Activated CD4-positive, alpha-beta T cell treated with anti-CD3 and anti-CD28 coated beads, Interleukin-2, amount 10 ng/mL, durations not matched to agents 7 days and 5 days (primary cell): ENCODE data around the gene LRRC1. TPM values are rescaled to one million over a fixed set of nuclear protein-coding genes. Genes with fewer than 3 reads are reported as not detected.
"Not testable (repeated sequence)": the region's sequence is repeated elsewhere in the genome, so short reads cannot be mapped to it uniquely, and the experiment has no call there.

ENCODE experiments used
- CTCF ChIA-PET: fragments of 350-600 bp; sonication (Branson Sonifier 250); formaldehyde crosslinking; loops from one replicate; lab custom pipeline; 2021; ENCODE audit warnings: antibody characterized with exemption; lab: Charles Lee
- POLR2A ChIA-PET: fragments of 350-600 bp; sonication (Branson Sonifier 250); formaldehyde crosslinking; loops from one replicate; lab custom pipeline; 2021; ENCODE audit warnings: antibody characterized with exemption; lab: Charles Lee
- DNase-seq: peaks from one replicate; pipeline ENCODE4 v3.0.0-alpha.2; 2020
- H3K27ac Mint-ChIP-seq: one replicate; pipeline ENCODE4 v1.8.0; 2021; ENCODE audit warnings: mild to moderate bottlenecking, moderate library complexity, mixed read lengths
- H3K27me3 Mint-ChIP-seq: one replicate; pipeline ENCODE4 v1.8.0; 2021; ENCODE audit warnings: mixed read lengths
- H3K36me3 Mint-ChIP-seq: one replicate; pipeline ENCODE4 v1.8.0; 2021; ENCODE audit warnings: low read depth, mixed read lengths
- H3K4me1 Mint-ChIP-seq: one replicate; pipeline ENCODE4 v1.8.0; 2021; ENCODE audit warnings: mixed read lengths
- H3K4me3 Mint-ChIP-seq: one replicate; pipeline ENCODE4 v1.8.0; 2021; ENCODE audit warnings: mild to moderate bottlenecking, moderate library complexity, mixed read lengths
- H3K9me3 Mint-ChIP-seq: one replicate; pipeline ENCODE4 v1.8.0; 2021; ENCODE audit warnings: mixed read lengths
- total RNA-seq, 2 experiments: library from RNA; stranded (reverse); gene quantifications; one replicate each; pipeline ENCODE4 v1.2.3, GENCODE V29; 2021

The LRRC1 gene
- total RNA-seq, 2 experiments from 2014 or later: 3.6 to 3.7 TPM

- Mint-ChIP-seq H3K4me3 (no peak overlapping the region), H3K9me3 (peaks cover under 1% of the 10 kb centered on the region), H3K36me3 (no peaks in the 10 kb centered on the region), H3K27me3 (peaks cover 3% of the 10 kb centered on the region), H3K27ac (no peak overlapping the region), H3K4me1 (no peaks in the 10 kb centered on the region)
- no peak for DNase-seq
- ChIA-PET POLR2A (no interaction called here), CTCF (no interaction called here)
Observed at GRCh38 chr6:53768636-53769035, 26.2 kb upstream of the LRRC1 start.

GRCh38 chr6:53770780-53771249 lies 24.0 kb upstream of the LRRC1 start:
- ChIA-PET POLR2A (no interaction called here), CTCF (interaction anchor here (1.1 to 1.2 kb wide), 3 partner anchors 13 to 39 kb away, joined by 3 read pairs; no protein-coding TSS in a partner anchor)
- H3K27ac Mint-ChIP-seq: no peak overlapping the region
- DNase-seq: no peak
- H3K36me3 Mint-ChIP-seq: no peaks in the 10 kb centered on the region
- no peaks in the 10 kb centered on the region for H3K4me1 Mint-ChIP-seq
- H3K9me3 Mint-ChIP-seq: peaks cover 2% of the 10 kb centered on the region
- H3K27me3 Mint-ChIP-seq: peaks cover 3% of the 10 kb centered on the region
- H3K4me3 Mint-ChIP-seq: no peak overlapping the region

- Mint-ChIP-seq H3K4me3 (no peak overlapping the region), H3K27ac (no peak overlapping the region), H3K27me3 (peaks cover 2% of the 10 kb centered on the region), H3K4me1 (no peaks in the 10 kb centered on the region), H3K9me3 (peaks cover 2% of the 10 kb centered on the region), H3K36me3 (no peaks in the 10 kb centered on the region)
- no peak for DNase-seq
- ChIA-PET CTCF (interaction anchor here (1.1 kb wide), 1 partner anchor 40 kb away, joined by 3 read pairs; no protein-coding TSS in a partner anchor), POLR2A (interaction anchor here (0.6 kb wide), 1 partner anchor 1161 kb away, joined by 4 read pairs; no protein-coding TSS in a partner anchor)
Observed at GRCh38 chr6:53771785-53772624, 22.8 kb upstream of the LRRC1 start.

- H3K27me3 Mint-ChIP-seq: peaks cover 2% of the 10 kb centered on the region
- H3K27ac Mint-ChIP-seq: no peak overlapping the region
- no peak overlapping the region for H3K4me3 Mint-ChIP-seq
- CTCF ChIA-PET: no interaction called here
- H3K36me3 Mint-ChIP-seq: no peaks in the 10 kb centered on the region
- H3K4me1 Mint-ChIP-seq: no peaks in the 10 kb centered on the region
- POLR2A ChIA-PET: no interaction called here
- DNase-seq: no peak
- H3K9me3 Mint-ChIP-seq: peaks cover 2% of the 10 kb centered on the region
Observed at GRCh38 chr6:53773044-53773696, 21.6 kb upstream of the LRRC1 start.

- CTCF ChIA-PET, H3K4me1 Mint-ChIP-seq, H3K36me3 Mint-ChIP-seq, POLR2A ChIA-PET, H3K9me3 Mint-ChIP-seq, H3K27me3 Mint-ChIP-seq, H3K27ac Mint-ChIP-seq, H3K4me3 Mint-ChIP-seq, DNase-seq: not testable (repeated sequence)
Observed at GRCh38 chr6:53776152-53776551, 18.7 kb upstream of the LRRC1 start.

- H3K4me3 Mint-ChIP-seq, DNase-seq, H3K27ac Mint-ChIP-seq, H3K36me3 Mint-ChIP-seq, CTCF ChIA-PET, POLR2A ChIA-PET, H3K4me1 Mint-ChIP-seq: not testable (repeated sequence)
- Mint-ChIP-seq H3K27me3 (peaks cover 48% of the 10 kb centered on the region), H3K9me3 (peaks cover 10% of the 10 kb centered on the region)
Observed at GRCh38 chr6:53784991-53785390, 9.8 kb upstream of the LRRC1 start.

- Mint-ChIP-seq H3K9me3 (peaks cover 10% of the 10 kb centered on the region), H3K4me3 (no peak overlapping the region), H3K4me1 (no peaks in the 10 kb centered on the region), H3K27ac (no peak overlapping the region), H3K27me3 (peaks cover 48% of the 10 kb centered on the region), H3K36me3 (no peaks in the 10 kb centered on the region)
- ChIA-PET POLR2A (no interaction called here), CTCF (interaction anchor here (1.3 kb wide), 1 partner anchor 16 kb away, joined by 3 read pairs; no protein-coding TSS in a partner anchor)
- no peak for DNase-seq
Observed at GRCh38 chr6:53786832-53787231, 8.0 kb upstream of the LRRC1 start.

- H3K27me3 Mint-ChIP-seq: peaks cover 42% of the 10 kb centered on the region
- no peaks in the 10 kb centered on the region for H3K36me3 Mint-ChIP-seq
- no peak overlapping the region for H3K4me3 Mint-ChIP-seq
- POLR2A ChIA-PET: no interaction called here
- peaks cover 18% of the 10 kb centered on the region for H3K4me1 Mint-ChIP-seq
- H3K9me3 Mint-ChIP-seq: peaks cover 10% of the 10 kb centered on the region
- CTCF ChIA-PET: no interaction called here
- no peak for DNase-seq
- H3K27ac Mint-ChIP-seq: no peak overlapping the region
Observed at GRCh38 chr6:53790886-53791285, 3.9 kb upstream of the LRRC1 start.

- ChIA-PET CTCF (no interaction called here), POLR2A (no interaction called here)
- no peak overlapping the region for H3K4me3 Mint-ChIP-seq
- H3K27ac Mint-ChIP-seq: no peak overlapping the region
- H3K27me3 Mint-ChIP-seq: peaks cover 49% of the 10 kb centered on the region
- peaks cover 3% of the 10 kb centered on the region for H3K36me3 Mint-ChIP-seq
- peaks cover 10% of the 10 kb centered on the region for H3K9me3 Mint-ChIP-seq
- DNase-seq: no peak
- H3K4me1 Mint-ChIP-seq: peaks cover 28% of the 10 kb centered on the region
Observed at GRCh38 chr6:53792016-53792415, 2.8 kb upstream of the LRRC1 start.

GRCh38 chr6:53792973-53793317 lies 1.9 kb upstream of the LRRC1 start:
- Mint-ChIP-seq H3K27me3 (peaks cover 49% of the 10 kb centered on the region), H3K27ac (no peak overlapping the region), H3K9me3 (peaks cover 9% of the 10 kb centered on the region), H3K4me1 (peaks cover 31% of the 10 kb centered on the region), H3K36me3 (peaks cover 3% of the 10 kb centered on the region), H3K4me3 (peak overlapping the region; percentile 97)
- POLR2A ChIA-PET: no interaction called here
- DNase-seq: no peak
- CTCF ChIA-PET: interaction anchor here (1.5 kb wide), 1 partner anchor 49 kb away, joined by 3 read pairs; no protein-coding TSS in a partner anchor

- ChIA-PET POLR2A (no interaction called here), CTCF (interaction anchor here (0.8 to 1.6 kb wide), 3 partner anchors 49 to 1120 kb away, joined by 3 read pairs; no protein-coding TSS in a partner anchor)
- Mint-ChIP-seq H3K4me1 (peaks cover 31% of the 10 kb centered on the region), H3K27me3 (peaks cover 43% of the 10 kb centered on the region), H3K9me3 (peaks cover 4% of the 10 kb centered on the region), H3K27ac (peak overlapping the region; percentile 96), H3K4me3 (peak overlapping the region; percentile 97), H3K36me3 (peaks cover 3% of the 10 kb centered on the region)
- DNase-seq: peak; percentile 51
Observed at GRCh38 chr6:53793318-53794136, 1.3 kb upstream of the LRRC1 start.

- DNase-seq: peak; percentile 63
- Mint-ChIP-seq H3K27ac (peak overlapping the region; percentile 96), H3K4me3 (peak overlapping the region; percentile 97), H3K36me3 (peaks cover 3% of the 10 kb centered on the region), H3K4me1 (peaks cover 31% of the 10 kb centered on the region), H3K27me3 (peaks cover 39% of the 10 kb centered on the region), H3K9me3 (no peaks in the 10 kb centered on the region)
- CTCF ChIA-PET: interaction anchor here (0.8 to 1.6 kb wide), 4 partner anchors 14 to 1121 kb away, joined by 3 read pairs; no protein-coding TSS in a partner anchor
- POLR2A ChIA-PET: no interaction called here
Observed at GRCh38 chr6:53794137-53794719, 577 bp upstream of the LRRC1 start.
